Measurements from ENCODE around the gene KTN1.

Gene KTN1

GRCh38 chr14:55579724-55580469, at the start of gene KTN1:
Gene KTN1 (plus strand): TSS chr14:55580207. CDS start chr14:55612049, 31,842 bp downstream.
- DNase-seq (ENCODE audit: low spot score): peak; percentile 77

GRCh38 chr14:55530464-55530863, 49.5 kb upstream of the KTN1 start:
- no peak for DNase-seq (ENCODE audit: low spot score)

GRCh38 chr14:55532645-55533344, 47.2 kb upstream of the KTN1 start:
- no peak for DNase-seq (ENCODE audit: low spot score)

- no peak for DNase-seq (ENCODE audit: low spot score)
Observed at GRCh38 chr14:55533960-55534359, 46.0 kb upstream of the KTN1 start.

GRCh38 chr14:55535516-55536203, 44.3 kb upstream of the KTN1 start:
- DNase-seq (ENCODE audit: low spot score): no peak

- no peak for DNase-seq (ENCODE audit: low spot score)
Observed at GRCh38 chr14:55536204-55536708, 43.8 kb upstream of the KTN1 start.

GRCh38 chr14:55537782-55538181, 42.2 kb upstream of the KTN1 start:
- no peak for DNase-seq (ENCODE audit: low spot score)

GRCh38 chr14:55539975-55540374, 40.0 kb upstream of the KTN1 start:
- DNase-seq (ENCODE audit: low spot score): no peak

- DNase-seq (ENCODE audit: low spot score): no peak
Observed at GRCh38 chr14:55540847-55541773, 38.9 kb upstream of the KTN1 start.

- DNase-seq (ENCODE audit: low spot score): no peak
Observed at GRCh38 chr14:55545779-55546178, 34.2 kb upstream of the KTN1 start.

- DNase-seq (ENCODE audit: low spot score): no peak
Observed at GRCh38 chr14:55546212-55546874, 33.7 kb upstream of the KTN1 start.

- DNase-seq (ENCODE audit: low spot score): no peak
Observed at GRCh38 chr14:55547650-55548315, 32.2 kb upstream of the KTN1 start.

GRCh38 chr14:55553791-55554190, 26.2 kb upstream of the KTN1 start:
- no peak for DNase-seq (ENCODE audit: low spot score)

- DNase-seq (ENCODE audit: low spot score): no peak
Observed at GRCh38 chr14:55556929-55557623, 22.9 kb upstream of the KTN1 start.

- no peak for DNase-seq (ENCODE audit: low spot score)
Observed at GRCh38 chr14:55562135-55562534, 17.9 kb upstream of the KTN1 start.

- DNase-seq (ENCODE audit: low spot score): no peak
Observed at GRCh38 chr14:55568618-55569017, 11.4 kb upstream of the KTN1 start.

GRCh38 chr14:55571125-55571889, 8.7 kb upstream of the KTN1 start:
- no peak for DNase-seq (ENCODE audit: low spot score)

GRCh38 chr14:55572578-55572977, 7.4 kb upstream of the KTN1 start:
- no peak for DNase-seq (ENCODE audit: low spot score)

- DNase-seq (ENCODE audit: low spot score): no peak
Observed at GRCh38 chr14:55574988-55575387, 5.0 kb upstream of the KTN1 start.
